HCT116 (cell line): ENCODE data around the gene GPS1. TPM values are rescaled to one million over a fixed set of nuclear protein-coding genes. Genes with fewer than 3 reads are reported as not detected.
A peak's percentile ranks its signal among the peaks of the same experiment; 100 is the strongest.

Source experiments
- ATAC-seq: fragments of 200-7000 bp; cut with Tn5 transposase; 2 replicates; pipeline ENCODE4 v1.9.1; 2020; ENCODE audit warnings: mild to moderate bottlenecking, moderate library complexity
- Bru-seq: library from RNA; stranded (reverse); fragments of 400-500 nt; gene quantifications from one replicate; lab custom pipeline; 2021; lab: Mats Ljungman, UMichigan
- BruChase-seq, 2 experiments: library from RNA; stranded (reverse); fragments of 400-500 nt; gene quantifications; one replicate each; lab custom pipeline; 2021; lab: Mats Ljungman, UMichigan
- BruUV-seq: library from RNA; stranded (reverse); fragments of 400-500 nt; replicated peaks from 2 replicates; lab custom pipeline; 2021; lab: Mats Ljungman, UMichigan
- CTCF ChIA-PET: fragments of 300-600 bp; sonication (Branson Sonifier 250); formaldehyde crosslinking; loops from one replicate; lab custom pipeline; 2021; ENCODE audit warnings: antibody characterized with exemption; lab: Charles Lee
- POLR2A ChIA-PET: fragments of 300-600, 350-600 bp; sonication (Branson Sonifier 250); formaldehyde crosslinking; loops from one replicate; lab custom pipeline; 2021; ENCODE audit warnings: antibody characterized with exemption; lab: Charles Lee
- RAD21 ChIA-PET, 2 experiments: fragments of 300-600 bp; sonication (Branson Sonifier 250); formaldehyde crosslinking; loops; one replicate each; lab custom pipeline; 2023; ENCODE audit warnings: low total read pairs in 2 of 2; ENCODE audit not compliant: uncharacterized antibody in 2 of 2, unreplicated experiment in 2 of 2, low non-redundant PET in 1 of 2; lab: Charles Lee
- DNase-seq: peaks from one replicate; pipeline ENCODE4 v3.0.0-alpha.2; 2010; ENCODE audit warnings: low read depth, low spot score
- H2AFZ ChIP-seq: fragments of 200-600 bp; shearing (Covaris generic), sonication (generic); 2 replicates; pipeline ENCODE4 v1.6.1; 2017; ENCODE audit warnings: low read depth, mixed run types, mixed read lengths, antibody characterized with exemption, low read length; ENCODE audit not compliant: poor library complexity, severe bottlenecking
- H3K27ac ChIP-seq: 2 replicates; pipeline ENCODE4 v1.5.1; 2012; ENCODE audit warnings: low read depth, low read length
- H3K27me3 ChIP-seq: fragments of 200-600 bp; sonication (generic); 2 replicates; pipeline ENCODE4 v1.6.1; 2016; ENCODE audit warnings: mixed run types, low read length, mixed read lengths; ENCODE audit not compliant: insufficient read depth
- H3K36me3 ChIP-seq, 2 experiments: fragments of 200-500 bp in 1 of 2; fragments of 200-600 bp in 1 of 2; sonication (Bioruptor generic) in 1 of 2; sonication (generic) in 1 of 2; 2 replicates each; pipeline versions ENCODE4 v1.5.1 to v1.6.1; 2014 to 2016; ENCODE audit warnings: low read length in 2 of 2, inconsistent platforms in 1 of 2, mixed read lengths in 1 of 2, mixed run types in 1 of 2; ENCODE audit not compliant: insufficient read depth in 2 of 2, control insufficient read depth in 1 of 2
- H3K4me1 ChIP-seq, 2 experiments: fragments of 200-600 bp in 1 of 2; sonication (generic) in 1 of 2; 2 replicates each; pipeline versions ENCODE4 v1.5.1 to v1.6.1; 2012 to 2017; ENCODE audit warnings: low read length in 2 of 2, inconsistent platforms in 1 of 2, mild to moderate bottlenecking in 1 of 2, mixed read lengths in 1 of 2, mixed run types in 1 of 2, moderate library complexity in 1 of 2; ENCODE audit not compliant: insufficient read depth in 2 of 2, control insufficient read depth in 1 of 2
- H3K4me2 ChIP-seq: fragments of 200-600 bp; sonication (generic); 2 replicates; pipeline ENCODE4 v1.6.1; 2017; ENCODE audit warnings: mixed run types, low read length, mixed read lengths
- H3K4me3 ChIP-seq, 2 experiments: fragments of 200-600 bp in 1 of 2; sonication (generic) in 1 of 2; replicated peaks in 1 of 2; 2 replicates each; pipeline ENCODE4 v1.5.1; 2011 to 2016; ENCODE audit warnings: low read length in 2 of 2, control low read depth in 1 of 2, low read depth in 1 of 2, mild to moderate bottlenecking in 1 of 2, mixed read lengths in 1 of 2, mixed run types in 1 of 2
- H3K79me2 ChIP-seq: fragments of 200-600 bp; sonication (generic); 2 replicates; pipeline ENCODE4 v1.6.1; 2017; ENCODE audit warnings: mild to moderate bottlenecking, mixed run types, low read length, moderate library complexity, mixed read lengths; ENCODE audit not compliant: insufficient read depth
- H3K9ac ChIP-seq: fragments of 200-600 bp; sonication (generic); 2 replicates; pipeline ENCODE4 v1.6.1; 2016; ENCODE audit warnings: low read length, mixed read lengths
- H3K9me2 ChIP-seq: fragments of 200-600 bp; sonication (generic), shearing (Covaris generic); 2 replicates; pipeline ENCODE4 v1.6.1; 2017; ENCODE audit warnings: mixed run types, mild to moderate bottlenecking, moderate library complexity; ENCODE audit not compliant: insufficient read depth
- H3K9me3 ChIP-seq, 2 experiments: fragments of 200-500 bp in 1 of 2; fragments of 200-600 bp in 1 of 2; sonication (Bioruptor generic) in 1 of 2; sonication (generic) in 1 of 2; 2 replicates each; pipeline ENCODE4 v1.6.1; 2014 to 2017; ENCODE audit warnings: low read length in 2 of 2, mixed read lengths in 2 of 2, inconsistent platforms in 1 of 2, low read depth in 1 of 2, mild to moderate bottlenecking in 1 of 2, mixed run types in 1 of 2, moderate library complexity in 1 of 2; ENCODE audit not compliant: control insufficient read depth in 1 of 2, insufficient read depth in 1 of 2
- H4K20me1 ChIP-seq: fragments of 200-600 bp; sonication (generic), shearing (Covaris generic); 2 replicates; pipeline ENCODE4 v1.6.1; 2017; ENCODE audit warnings: mixed run types, mild to moderate bottlenecking, moderate library complexity; ENCODE audit not compliant: insufficient read depth
- CTCF ChIP-seq, 3 experiments: fragments of 200-600 bp in 1 of 3; sonication (generic) in 1 of 3; IDR thresholded peaks in 2 of 3; conservative IDR thresholded peaks in 1 of 3; 2 replicates each; pipeline ENCODE4 v1.5.1; 2012 to 2017; ENCODE audit warnings: low read depth in 2 of 3, low read length in 2 of 3, antibody characterized with exemption in 1 of 3, borderline replicate concordance in 1 of 3, control low read depth in 1 of 3, mild to moderate bottlenecking in 1 of 3, mixed read lengths in 1 of 3, mixed run types in 1 of 3, moderate library complexity in 1 of 3; ENCODE audit not compliant: insufficient read depth in 1 of 3
- EGR1 ChIP-seq: IDR thresholded peaks from 2 replicates; pipeline ENCODE4 v1.6.1; 2012; ENCODE audit warnings: low read depth
- EZH2 ChIP-seq: fragments of 200-600 bp; sonication (generic); IDR thresholded peaks from 2 replicates; pipeline ENCODE4 v1.6.1; 2017; ENCODE audit warnings: antibody characterized with exemption, mixed run types
- EZH2phosphoT487 ChIP-seq: fragments of 200-600 bp; IDR thresholded peaks from 2 replicates; pipeline ENCODE4 v1.6.1; 2018; ENCODE audit warnings: antibody characterized with exemption, borderline replicate concordance
- FOSL1 ChIP-seq: IDR thresholded peaks from 2 replicates; pipeline ENCODE4 v1.6.1; 2012; ENCODE audit warnings: low read depth
- JUND ChIP-seq: IDR thresholded peaks from 2 replicates; pipeline ENCODE4 v1.6.1; 2012
- RAD21 ChIP-seq: IDR thresholded peaks from 2 replicates; pipeline ENCODE4 v1.6.1; 2012; ENCODE audit warnings: low read depth, mild to moderate bottlenecking
- REST ChIP-seq: IDR thresholded peaks from 2 replicates; pipeline ENCODE4 v1.6.1; 2012; ENCODE audit warnings: low read depth
- SIN3A ChIP-seq: IDR thresholded peaks from 2 replicates; pipeline ENCODE4 v1.6.1; 2012; ENCODE audit warnings: low read depth
- SP1 ChIP-seq: IDR thresholded peaks from 2 replicates; pipeline ENCODE4 v1.6.1; 2012; ENCODE audit warnings: low read depth
- SRF ChIP-seq: IDR thresholded peaks from 2 replicates; pipeline ENCODE4 v1.6.1; 2012; ENCODE audit warnings: low read depth
- TCF7L2 ChIP-seq: IDR thresholded peaks from 2 replicates; pipeline ENCODE4 v1.7.0; 2011; ENCODE audit warnings: borderline replicate concordance, inconsistent platforms; ENCODE audit not compliant: insufficient read depth, insufficient read length; ENCODE audit errors: extremely low read depth
- YY1 ChIP-seq: IDR thresholded peaks from 2 replicates; pipeline ENCODE4 v1.6.1; 2011; ENCODE audit warnings: low read length, low read depth, moderate library complexity, mild to moderate bottlenecking; ENCODE audit not compliant: insufficient replicate concordance; ENCODE audit errors: extremely low read depth
- ZBTB33 ChIP-seq: IDR thresholded peaks from 2 replicates; pipeline ENCODE4 v1.6.1; 2011; ENCODE audit warnings: mild to moderate bottlenecking, low read length, moderate library complexity; ENCODE audit not compliant: insufficient replicate concordance; ENCODE audit errors: extremely low read depth
- ZFX ChIP-seq: fragments of 450-650 bp; IDR thresholded peaks from 2 replicates; pipeline ENCODE4 v1.6.1; 2017
- ZNF274 ChIP-seq: fragments of 200-500 bp; sonication (Bioruptor generic); IDR thresholded peaks from 2 replicates; pipeline ENCODE4 v1.6.1; 2014; ENCODE audit warnings: mild to moderate bottlenecking, low read depth, low read length, inconsistent platforms
- intact Hi-C: fragments of 100-400 bp; cut with micrococcal nuclease; formaldehyde crosslinking; loops from 2 replicates; pipeline ENCODE4 v1.10.0; 2022
- long read RNA-seq: library from polyadenylated mRNA; unstranded; transcript quantifications from one replicate; pipeline ENCODE4 v2.0.0, GENCODE V29; 2021; ENCODE audit not compliant: unreplicated experiment
- polyA plus RNA-seq: library from polyadenylated mRNA; unstranded; fragments of >200 nt; gene quantifications from 2 replicates; pipeline ENCODE4 v1.2.1, GENCODE V29; 2012; ENCODE audit warnings: missing spikeins
- total RNA-seq: library from RNA; stranded (reverse); gene quantifications from one replicate; pipeline ENCODE4 v1.2.1, GENCODE V29; 2021; ENCODE audit not compliant: unreplicated experiment

The GPS1 gene
- total RNA-seq = 205 TPM
- polyA plus RNA-seq = 154 and 156 TPM in 2 replicates
- Bru-seq, nascent RNA = percentile 56 among the genes with signal in this experiment
- percentile 88 among the genes with signal in this experiment for BruChase-seq, experiment 1, labeled RNA remaining after a 6-hour chase
- BruChase-seq, experiment 2, labeled RNA remaining after a 2-hour chase = percentile 78 among the genes with signal in this experiment
- long read RNA-seq, transcript GPS1-208 (13 exons, 1,874 nt) = major isoform, 235 of 472 reads
- long read RNA-seq, transcript GPS1-201 (13 exons, 1,842 nt) = minor isoform, 36 of 472 reads
- long read RNA-seq, transcript GPS1-226 (13 exons, 1,839 nt) = minor isoform, 33 of 472 reads
- long read RNA-seq, transcript GPS1-202 (14 exons, 1,949 nt) = minor isoform, 22 of 472 reads
- long read RNA-seq, partial matches to known transcripts = 63 of 472 reads
- long read RNA-seq, other reads (novel, unspliced or antisense) = 55 of 472 reads

- Histone ChIP-seq H3K79me2 (peaks cover 41% of the 10 kb centered on the region), H3K9me2 (no peaks in the 10 kb centered on the region), H3K27me3 (no peaks in the 10 kb centered on the region), H4K20me1 (no peaks in the 10 kb centered on the region), H3K4me2 (peak within 1 kb of the TSS; percentile 100), H3K9me3 (no peaks in the 10 kb centered on the region), H3K36me3 (peaks cover 14 to 42% of the 10 kb centered on the region in 2 experiments; a peak in 2 of 4 replicates), H3K4me3 (peak within 1 kb of the TSS; percentile 94 to 99), H3K9ac (peak within 1 kb of the TSS; percentile 89), H3K27ac (peak within 1 kb of the TSS; percentile 81), H3K4me1 (peaks cover 13 to 34% of the 10 kb centered on the region in 2 experiments; a peak in 3 of 4 replicates), H2AFZ (no peak within 1 kb of the TSS)
- CTCF ChIA-PET = interaction anchor here (1.3 kb wide), 1 partner anchor 14 kb away, joined by 5 read pairs; the partner anchor contains the start of gene DCXR
- ATAC-seq (peak; percentile 83), DNase-seq (no peak)
- intact Hi-C loops = no loop called here
- RAD21 ChIA-PET = no interaction called here
- BruUV-seq = no TSS peak
- POLR2A ChIA-PET = no interaction called here
- TF ChIP-seq ZFX = peak; percentile 87; the same call in 1 of the 2 replicates
- no peak for TF ChIP-seq SRF
- peak; percentile 63; the same call in 1 of the 2 replicates for TF ChIP-seq SIN3A
- TF ChIP-seq EZH2 = no peak
- TF ChIP-seq RAD21 = no peak
- no peak for TF ChIP-seq CTCF (IDR thresholded peaks at IDR 0.05 in 2 of 3, conservative IDR thresholded peaks at IDR 0.05 in 1 of 3; ENCODE audit: borderline replicate concordance in 1 of 3, insufficient read depth in 1 of 3, low read depth in 2 of 3, low read length in 2 of 3)
- TF ChIP-seq SP1 = no peak; the same call in 1 of the 2 replicates
- TF ChIP-seq YY1 = peak; percentile 73
- no peak; the same call in 1 of the 2 replicates for TF ChIP-seq EGR1
- peak; percentile 43 for TF ChIP-seq ZBTB33
- no peak for TF ChIP-seq JUND
- TF ChIP-seq TCF7L2 = no peak
- no peak for TF ChIP-seq EZH2phosphoT487
- no peak for TF ChIP-seq REST
- no peak for TF ChIP-seq FOSL1
- no peak for TF ChIP-seq ZNF274
These were observed at the start of gene GPS1, which contains the start of gene RFNG for GRCh38 chr17:82051776-82052637. GPS1 (plus strand) TSS chr17:82051898; CDS start chr17:82051932, 34 bp downstream. RFNG (minus strand) TSS chr17:82051811; CDS start chr17:82051766, 45 bp downstream.
